Measurements from ENCODE around the gene CTPS1.
A peak's percentile ranks its signal among the peaks of the same experiment; 100 is the strongest.

CTPS1 gene, protein sequence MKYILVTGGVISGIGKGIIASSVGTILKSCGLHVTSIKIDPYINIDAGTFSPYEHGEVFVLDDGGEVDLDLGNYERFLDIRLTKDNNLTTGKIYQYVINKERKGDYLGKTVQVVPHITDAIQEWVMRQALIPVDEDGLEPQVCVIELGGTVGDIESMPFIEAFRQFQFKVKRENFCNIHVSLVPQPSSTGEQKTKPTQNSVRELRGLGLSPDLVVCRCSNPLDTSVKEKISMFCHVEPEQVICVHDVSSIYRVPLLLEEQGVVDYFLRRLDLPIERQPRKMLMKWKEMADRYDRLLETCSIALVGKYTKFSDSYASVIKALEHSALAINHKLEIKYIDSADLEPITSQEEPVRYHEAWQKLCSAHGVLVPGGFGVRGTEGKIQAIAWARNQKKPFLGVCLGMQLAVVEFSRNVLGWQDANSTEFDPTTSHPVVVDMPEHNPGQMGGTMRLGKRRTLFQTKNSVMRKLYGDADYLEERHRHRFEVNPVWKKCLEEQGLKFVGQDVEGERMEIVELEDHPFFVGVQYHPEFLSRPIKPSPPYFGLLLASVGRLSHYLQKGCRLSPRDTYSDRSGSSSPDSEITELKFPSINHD
- total RNA-seq, result 49.8 to 308 (median 82.2) reads per million in 3 experiments

DNA sequence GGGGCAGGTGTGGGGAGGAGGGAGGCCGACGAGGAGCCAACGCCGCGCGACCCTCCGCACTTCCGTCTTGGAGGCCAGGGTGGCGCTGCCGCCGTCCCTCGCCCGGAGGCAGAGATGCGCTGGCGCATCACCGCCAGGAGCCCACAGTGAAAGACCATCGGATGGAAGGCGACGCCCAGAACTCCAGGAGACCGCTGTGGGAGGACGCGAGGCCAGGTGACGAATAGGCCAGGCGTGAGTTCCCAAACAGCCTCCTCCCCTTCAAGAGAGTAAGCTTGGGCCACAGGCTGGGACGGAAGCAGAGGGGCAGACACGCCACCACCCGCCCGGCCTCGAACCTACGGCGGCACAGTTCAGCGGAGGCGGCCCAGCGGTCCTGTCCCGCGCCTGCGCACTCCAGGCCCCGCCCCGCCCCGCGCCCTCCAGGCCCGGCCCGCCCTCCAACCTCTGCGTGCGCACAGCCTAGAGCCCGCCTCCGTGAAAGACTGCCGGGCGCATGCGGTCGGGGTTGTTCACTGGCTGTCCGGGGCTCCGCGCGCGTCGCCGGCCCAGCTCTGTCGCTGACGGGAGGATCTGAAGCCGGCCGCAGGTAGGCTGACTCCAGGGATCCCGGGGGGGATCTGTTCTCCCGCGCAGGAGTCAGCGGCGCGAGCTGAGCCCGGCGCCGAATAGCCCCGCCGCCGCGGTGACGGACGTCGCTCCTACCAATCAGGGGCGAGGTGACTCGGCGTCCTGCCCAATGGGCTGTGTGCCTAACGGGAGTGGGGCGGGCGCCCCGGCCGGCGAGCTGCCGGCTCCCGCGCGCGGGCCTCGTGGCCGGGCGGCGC lies at the start of gene CTPS1:
CTPS1 (plus strand) TSS at position 456 of the 827 bp plus-strand sequence. CDS start 3,595 bp downstream, outside the sequence.
- DNase-seq, result peak; percentile 93

DNA sequence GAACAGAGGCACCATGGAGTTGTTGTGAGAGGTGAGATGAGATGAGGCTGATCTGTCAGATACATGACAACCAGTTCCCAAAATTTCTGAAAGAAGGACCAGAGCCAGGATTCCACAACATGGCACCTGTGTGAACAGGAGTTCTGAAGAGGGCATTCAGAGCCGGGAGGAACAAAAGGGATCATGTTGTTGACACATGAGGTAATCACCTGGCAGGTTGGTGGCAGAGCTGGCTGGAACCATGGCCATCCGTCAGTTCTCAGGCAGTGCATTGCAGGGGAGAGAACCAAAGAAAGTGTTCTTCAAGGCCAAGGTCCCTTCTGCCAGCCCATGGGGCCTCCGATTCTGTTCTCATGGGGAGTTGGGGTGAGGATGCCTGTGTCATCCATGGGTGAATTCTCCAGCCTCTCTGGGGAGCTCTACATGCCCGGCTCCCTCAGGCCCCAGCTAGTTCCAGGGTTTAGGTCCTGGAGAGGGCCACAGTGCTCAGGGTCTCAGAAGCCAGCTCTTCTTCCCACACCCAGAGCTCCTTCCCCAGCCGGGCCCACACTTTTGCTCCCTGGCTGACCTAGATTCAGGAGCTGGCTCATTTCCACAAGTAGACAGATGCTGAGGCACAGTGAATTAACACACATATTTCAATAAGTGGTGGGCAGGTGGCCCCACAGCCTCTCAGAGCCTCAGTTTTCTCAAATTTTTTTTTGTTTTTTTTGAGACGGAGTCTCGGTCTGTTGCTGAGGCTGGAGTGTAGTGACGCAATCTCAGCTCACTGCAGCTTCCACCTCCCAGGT lies 49.1 kb upstream of the CTPS1 start:
- no peak for DNase-seq

DNA sequence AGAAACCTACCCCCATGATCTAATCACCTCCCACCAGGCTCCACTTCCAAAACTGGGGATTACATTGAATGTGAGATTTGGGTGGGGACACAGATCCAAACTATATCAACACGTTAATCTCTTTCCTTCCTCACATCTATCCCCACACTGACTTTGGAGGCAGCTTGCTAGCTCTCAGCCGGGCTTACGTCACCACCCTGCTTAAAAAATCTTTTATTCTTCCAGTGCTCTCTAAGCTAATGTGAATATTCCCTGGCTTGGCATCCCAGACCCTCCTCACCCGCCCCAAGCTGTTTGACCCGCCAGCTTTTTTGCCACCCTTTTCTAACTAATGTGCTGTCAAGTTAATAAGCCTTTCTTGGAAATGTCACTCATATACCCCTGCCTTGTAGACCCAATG lies 47.9 kb upstream of the CTPS1 start:
- no peak for DNase-seq

DNA sequence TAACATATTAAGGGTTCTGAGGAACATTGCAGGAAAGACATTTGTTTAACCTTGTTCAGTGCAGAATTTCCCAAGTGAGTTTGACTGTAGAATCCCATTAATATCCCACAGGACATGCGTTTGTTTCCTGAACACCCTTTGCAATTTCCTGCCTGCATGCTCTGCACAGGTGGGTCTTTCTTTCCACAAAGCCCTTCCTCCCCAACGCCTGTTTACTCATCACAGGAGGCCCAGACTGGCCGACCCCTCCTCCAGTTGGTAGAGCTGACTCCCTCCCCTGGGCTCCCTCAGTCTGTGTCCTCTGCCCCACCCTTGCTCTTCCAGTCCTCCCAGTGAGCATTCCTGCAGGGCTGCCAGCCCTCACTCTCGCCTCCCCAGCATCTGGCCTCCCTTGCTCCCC lies 47.5 kb upstream of the CTPS1 start:
- DNase-seq, result no peak

DNA sequence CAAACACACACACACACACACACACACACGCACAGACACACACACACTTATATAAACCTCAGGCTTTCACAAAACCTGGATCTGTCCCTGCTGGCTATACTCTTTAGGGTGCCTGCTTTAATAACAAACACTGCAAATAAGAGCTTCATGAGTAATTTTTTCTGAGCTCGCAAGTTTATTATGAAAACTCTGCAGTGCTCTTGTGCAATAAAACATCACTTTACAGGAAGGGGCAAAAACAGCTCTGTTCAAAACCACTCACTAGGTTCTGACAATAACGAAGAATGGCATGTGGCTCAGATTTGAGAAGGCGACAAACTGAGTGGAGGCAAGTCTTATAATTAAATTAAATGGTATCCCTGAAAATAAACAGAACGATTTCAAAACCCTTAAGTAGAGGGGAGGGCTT lies 42.6 kb upstream of the CTPS1 start:
- DNase-seq, result no peak

DNA sequence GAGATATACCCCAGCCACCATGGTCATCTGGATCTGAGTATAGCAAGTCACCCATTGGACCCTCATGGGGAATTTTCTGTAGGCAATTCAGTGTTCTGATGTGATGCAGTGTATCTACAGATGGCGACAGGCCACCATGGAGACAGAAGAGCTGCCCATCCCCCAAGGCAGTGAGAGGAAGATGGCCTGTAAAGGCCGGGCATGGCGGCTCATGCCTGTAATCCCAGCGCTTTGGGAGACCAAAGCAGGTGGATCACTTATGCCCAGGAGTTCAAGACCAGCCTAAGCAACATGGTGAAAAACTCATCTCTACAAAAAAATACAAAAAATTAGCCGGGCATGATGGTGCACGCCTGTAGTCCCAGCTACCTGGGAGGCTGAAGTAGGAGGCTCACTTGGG lies 41.1 kb upstream of the CTPS1 start:
- DNase-seq, result no peak

DNA sequence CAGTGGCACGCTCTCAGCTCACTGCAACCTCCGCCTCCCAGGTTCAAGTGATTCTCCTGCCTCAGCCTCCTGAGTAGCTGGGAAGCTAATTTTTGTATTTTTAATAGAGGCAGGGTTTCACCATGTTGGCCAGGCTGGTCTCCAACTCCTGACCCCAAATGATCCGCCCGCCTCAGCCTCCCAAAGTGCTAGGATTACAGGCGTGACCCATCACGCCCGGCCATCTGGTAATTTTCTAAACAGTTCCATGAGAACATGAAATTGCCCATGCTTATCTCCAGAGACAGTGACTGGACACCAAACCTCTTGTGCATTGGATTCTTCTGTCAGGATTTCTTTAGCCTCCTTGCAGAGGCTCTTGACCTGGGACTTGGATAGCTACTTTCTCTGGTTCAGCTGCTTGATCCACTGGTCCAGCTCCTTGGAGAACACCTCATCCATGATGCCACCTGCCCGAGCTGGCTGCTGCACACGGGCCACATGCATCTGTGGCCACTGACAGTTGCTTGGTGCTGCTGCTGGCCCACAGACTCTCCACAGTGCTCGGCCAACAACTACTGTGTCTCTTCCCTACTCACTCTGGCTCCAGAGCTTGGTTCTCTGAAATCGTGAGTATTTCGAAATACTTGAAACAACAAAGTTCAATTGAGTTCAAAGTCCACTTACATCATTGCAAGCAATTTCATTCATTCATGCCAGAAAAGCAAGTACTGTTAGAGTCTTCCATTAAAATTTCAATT lies 40.0 kb upstream of the CTPS1 start:
- no peak for DNase-seq

DNA sequence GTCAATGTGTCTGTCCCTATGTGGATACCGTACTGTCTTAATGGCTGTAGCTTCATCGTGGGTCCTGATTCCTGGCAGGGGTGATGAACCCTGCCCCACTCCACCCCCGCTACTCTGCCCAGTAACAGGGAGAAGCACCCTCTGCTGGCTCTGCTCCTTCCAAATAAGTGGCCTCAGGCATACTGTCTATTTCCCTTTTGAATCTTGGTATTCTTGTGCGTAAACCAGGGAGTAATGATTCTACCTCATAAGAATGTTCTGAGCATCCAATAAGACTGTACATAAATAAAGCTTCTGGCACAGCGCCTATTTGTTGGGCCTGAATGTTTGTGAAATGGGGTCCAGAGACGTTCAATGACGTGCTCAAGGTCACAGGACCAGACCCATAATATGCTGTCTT lies 35.2 kb upstream of the CTPS1 start:
- no peak for DNase-seq

DNA sequence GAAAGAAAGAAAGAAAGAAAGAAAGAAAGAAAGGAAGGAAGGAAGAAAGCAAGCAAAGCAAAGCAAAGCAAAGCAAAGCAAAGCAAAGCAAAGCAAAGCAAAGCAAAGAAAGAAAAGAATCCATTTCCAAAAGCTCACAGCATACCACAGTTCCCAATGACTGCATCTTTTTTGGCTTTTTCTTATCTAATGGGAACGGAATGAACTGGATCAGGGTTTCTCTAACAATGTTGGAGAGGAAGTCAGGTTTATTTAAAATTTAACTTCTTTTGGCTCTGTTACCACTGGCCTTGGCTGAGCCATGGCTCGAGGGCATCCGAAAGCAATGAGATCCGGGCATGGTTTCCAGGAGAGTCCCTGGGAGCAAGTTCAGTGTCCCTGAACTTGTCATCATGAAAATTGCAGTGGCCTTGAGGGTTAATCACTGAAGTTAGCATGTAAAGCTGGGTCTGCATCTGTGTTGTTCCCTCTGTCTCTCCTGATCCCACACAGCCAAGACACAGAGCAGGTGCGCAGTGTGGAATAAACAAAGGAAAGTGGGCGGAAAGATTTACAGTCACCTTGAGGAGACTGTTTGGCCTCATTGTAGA lies 34.6 kb upstream of the CTPS1 start:
- DNase-seq, result no peak

DNA sequence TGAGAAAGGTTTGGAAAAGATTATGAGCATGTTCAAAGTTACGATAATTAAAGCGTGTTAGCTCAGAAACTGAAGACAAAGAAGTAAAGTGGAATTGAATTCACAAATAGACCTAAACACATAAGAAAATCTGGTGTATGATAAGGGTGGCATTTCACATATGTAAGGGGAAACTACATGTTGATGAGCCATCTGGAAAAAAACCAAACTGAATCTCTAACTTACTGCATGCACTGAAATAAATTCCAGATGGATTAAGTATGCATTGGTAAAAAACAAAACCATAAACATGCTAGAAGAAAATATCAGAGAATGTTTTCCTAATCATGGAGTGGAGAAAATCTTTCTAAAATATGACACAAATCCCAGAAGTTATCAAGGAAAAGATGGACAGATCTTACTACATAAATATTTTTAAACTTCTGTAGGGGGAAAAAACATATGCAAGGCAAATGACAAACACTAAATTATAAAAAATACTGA lies 34.0 kb upstream of the CTPS1 start:
- no peak for DNase-seq

DNA sequence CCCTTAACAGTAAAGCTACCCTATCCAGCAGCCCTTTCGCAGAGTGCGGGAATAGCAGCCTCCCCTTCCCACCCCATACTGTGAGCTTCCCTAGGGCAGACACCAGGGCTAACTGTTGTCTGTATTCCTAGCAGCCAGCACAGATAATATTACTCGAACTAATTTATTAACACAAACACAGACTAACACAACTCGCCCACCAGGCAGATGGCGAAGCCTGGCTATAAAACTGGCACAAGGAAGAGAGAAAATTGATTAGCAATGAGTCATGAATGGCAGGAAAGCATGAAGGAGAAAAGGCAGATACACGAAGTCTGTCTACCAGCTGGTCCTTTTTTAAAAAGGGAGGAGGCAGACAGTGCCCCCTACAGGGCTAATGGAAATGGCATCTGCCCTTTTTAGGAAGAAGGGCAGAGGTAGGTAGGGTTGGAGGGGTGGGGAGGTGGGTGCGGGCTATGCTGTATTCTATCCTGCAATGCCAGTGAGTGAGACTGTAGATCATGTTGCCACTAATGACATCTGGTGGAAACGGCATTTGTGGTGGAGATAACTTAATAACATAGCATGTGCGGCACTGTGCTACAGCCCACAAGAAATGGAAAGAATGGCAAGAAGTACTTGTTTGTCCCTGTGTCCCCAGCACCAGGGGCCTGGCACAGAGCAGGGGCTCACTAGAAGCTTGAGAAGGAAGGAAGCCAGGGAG lies 30.6 kb upstream of the CTPS1 start:
- peak; percentile 34 for DNase-seq

DNA sequence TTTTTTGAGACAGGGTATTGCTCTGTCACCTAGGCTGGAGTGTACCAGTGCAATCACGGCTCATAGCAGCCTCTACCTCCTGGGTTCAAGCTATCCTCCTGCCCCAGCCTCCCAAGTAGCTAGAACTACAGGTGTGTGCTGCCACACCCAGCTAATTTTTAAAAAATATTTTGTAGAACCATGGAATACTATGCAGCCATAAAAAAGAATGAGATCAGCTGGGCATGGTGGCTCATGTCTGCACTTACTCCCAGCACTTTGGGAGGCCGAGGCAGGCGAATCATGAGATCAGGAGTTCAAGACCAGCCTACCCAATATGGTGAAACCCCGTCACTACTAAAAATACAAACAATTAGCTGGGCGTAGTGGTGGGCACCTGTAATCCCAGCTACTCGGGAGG lies 29.9 kb upstream of the CTPS1 start:
- DNase-seq, result no peak

DNA sequence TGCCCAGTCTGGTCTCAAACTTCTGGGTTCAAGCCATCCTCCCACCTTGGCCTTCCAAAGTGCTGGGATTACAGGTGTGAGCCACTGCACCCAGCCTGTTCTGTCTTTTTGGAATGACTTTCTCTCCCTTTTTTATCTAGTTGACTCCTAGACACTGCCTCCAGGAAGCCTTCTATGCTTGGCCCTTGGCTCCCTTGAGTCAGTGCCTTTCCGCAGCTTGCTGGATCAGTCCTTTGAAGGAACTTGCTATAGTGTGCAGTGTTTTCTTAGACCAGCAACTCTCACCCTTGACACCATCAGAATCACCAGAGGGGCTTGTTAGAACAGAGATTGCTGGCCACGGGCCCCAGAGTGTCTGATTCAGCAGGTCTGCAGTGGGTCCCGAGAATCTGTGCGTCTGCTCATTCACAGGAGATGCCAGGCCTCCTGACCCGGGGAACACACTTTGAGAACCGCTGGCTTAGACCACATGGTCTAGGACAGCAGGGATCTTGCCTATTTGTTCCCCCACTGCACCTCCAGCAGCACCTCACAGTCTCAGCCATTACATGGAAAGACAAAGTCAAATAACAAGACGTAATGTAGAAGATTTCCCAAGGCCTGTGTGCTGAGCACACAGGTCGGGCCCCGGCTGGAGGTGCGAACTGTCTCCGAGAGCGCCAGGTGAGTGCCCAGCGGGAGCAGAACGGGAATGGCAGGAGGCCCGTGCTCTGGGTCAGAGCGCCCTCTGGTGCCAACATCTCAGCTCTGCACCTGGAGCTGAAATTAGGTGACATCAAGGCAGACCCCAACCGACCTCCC lies 27.4 kb upstream of the CTPS1 start:
- peak; percentile 27 for DNase-seq

DNA sequence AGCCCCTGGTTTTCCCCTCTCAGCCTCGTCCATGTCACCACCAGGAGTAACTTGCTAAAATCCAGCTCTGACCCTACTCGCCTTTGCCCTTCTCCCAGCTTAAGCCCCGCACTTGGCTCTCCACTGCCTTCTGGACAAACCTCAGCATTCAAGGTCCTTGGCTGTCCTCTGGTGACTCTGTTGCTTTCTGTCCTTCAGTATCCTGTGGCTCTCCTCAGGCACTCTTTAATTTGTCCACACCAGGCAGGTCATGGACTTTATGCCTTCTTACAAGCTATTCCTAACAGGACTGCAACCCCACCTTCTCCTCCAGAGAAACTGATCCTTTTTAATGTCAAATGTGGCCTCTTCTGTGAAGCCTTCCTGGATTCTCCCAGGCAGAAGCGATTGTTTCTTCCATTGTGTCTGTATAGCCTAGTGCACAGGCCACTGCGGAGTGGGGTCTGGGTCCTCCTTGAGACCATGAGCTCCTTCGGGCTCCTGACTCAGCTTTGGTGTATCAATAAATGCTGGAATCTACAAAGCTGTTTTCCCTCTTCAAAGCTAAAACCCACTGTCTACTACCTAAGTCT lies 26.7 kb upstream of the CTPS1 start:
- no peak for DNase-seq

DNA sequence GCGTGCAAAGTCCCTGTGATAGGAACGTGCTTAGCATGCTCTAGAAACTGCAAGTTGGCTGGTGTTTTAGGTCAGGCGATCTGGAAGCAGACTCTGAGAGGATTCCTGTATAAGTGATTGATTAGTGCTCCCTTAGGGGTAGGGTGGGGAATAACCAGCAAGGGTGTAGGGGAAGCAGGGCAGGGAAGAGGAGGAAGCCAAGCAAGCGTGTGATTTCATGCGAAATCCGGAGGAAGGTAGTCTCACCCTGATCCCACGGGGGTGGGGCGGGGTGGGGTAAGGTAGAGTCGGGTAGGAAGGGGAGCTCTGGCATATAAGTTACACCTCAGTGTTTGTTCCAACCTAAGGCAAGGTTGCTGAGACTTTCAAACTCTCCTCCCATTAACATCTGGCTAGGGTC lies 24.9 kb upstream of the CTPS1 start:
- no peak for DNase-seq

DNA sequence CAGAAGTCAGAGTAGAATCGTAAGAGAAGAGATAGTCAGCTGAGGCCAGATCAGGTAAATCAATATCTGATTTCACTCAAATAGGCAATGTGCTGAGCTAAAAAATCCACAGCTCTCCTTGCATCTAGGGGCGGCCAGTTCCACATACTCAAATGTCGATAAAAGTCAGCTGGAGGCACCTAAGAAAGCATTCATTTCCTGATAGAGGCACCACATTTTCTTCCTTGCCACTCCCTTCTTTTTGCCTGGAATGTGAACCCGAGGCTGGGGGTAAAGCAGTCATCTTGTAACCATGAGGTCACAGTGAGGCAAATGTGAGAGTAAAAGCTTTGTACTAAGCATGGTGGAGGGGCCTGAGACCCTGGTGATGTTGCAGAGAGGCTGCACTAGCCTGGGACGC lies 24.2 kb upstream of the CTPS1 start:
- DNase-seq, result no peak

DNA sequence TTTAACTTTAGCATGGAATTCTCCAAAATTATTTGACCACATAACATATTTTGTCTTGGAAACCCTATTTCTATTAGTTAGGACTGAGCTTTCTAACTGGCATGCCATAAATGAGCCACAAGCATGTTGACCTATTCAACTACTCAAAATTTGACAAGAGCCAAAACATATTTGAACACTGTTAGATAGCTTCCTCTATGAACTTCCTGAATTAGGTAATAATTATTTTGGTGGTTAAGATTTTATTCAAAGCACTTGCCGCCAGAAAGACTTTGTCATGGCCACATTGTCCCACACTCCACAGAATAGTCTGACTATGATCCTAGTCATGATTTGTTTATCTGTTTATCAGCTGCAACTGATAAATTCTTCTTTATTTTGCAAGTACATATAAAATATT lies 23.1 kb upstream of the CTPS1 start:
- DNase-seq, result no peak

DNA sequence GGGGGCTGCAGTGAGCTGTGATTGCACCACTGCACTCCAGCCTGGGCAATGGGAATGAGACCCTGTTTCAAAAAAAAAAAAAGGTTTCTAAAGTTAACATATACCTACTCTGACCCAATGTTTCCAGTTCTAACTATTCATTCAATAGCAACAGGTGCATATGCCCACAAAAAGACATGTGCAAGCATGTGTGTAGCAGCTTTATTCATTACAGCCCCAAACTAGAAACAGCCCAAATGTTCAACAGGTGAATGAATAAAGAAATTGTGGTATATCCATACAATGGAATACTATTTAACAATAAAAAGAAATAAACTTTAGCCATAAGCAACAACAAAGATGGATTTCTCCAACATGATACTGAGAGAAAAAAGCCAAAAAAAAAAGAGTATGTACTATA lies 21.3 kb upstream of the CTPS1 start:
- DNase-seq, result no peak

DNA sequence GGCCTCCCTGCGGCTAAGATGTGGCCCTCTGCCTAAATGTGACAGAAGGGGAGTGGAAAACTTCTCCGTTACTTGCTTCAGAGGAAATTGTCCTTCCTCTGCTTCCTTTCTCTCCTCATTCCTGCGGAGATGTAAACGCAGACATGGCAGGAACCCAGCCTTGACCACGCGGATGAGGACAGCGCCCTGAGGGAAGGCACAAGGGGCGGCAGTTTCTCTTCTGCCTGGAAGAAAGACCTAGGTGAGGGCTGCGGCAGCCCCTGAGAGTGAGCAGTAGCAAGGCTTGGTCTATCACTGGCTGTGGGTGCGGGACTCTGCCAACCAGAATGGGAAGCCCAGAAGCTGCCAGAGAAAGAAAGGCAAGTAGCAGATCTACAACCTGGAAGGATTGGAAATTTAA lies 14.0 kb upstream of the CTPS1 start:
- no peak for DNase-seq

DNA sequence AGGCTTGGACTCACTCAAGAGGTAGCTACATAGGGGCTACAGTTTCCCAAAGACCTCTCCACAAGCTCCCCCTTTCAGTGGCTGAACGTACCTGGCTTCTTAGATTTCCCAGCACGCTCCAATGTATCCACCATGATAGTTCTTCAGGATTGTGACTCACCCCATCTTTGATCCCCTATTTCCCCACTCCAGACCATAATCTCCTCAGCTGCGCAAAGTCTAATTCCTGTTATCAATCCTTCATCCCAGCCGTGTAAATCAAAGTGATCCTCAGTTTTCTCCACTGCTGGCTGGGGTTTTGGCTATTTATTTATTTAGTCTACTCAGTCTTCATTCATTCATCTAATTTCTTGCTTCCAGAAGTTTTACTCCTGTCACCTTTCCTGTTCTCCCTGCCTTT lies 13.1 kb upstream of the CTPS1 start:
- DNase-seq, result no peak

All from central memory CD4-positive, alpha-beta T cell (primary cell).